GM21723 (cell line): ENCODE measurements around the gene C1orf232.

ENCODE experiments used
- ATAC-seq: cut with Tn5 transposase; IDR thresholded peaks from one replicate; pipeline ENCODE4 v1.9.1; 2021; ENCODE audit warnings: mild to moderate bottlenecking, moderate library complexity; ENCODE audit not compliant: unreplicated experiment

C1orf232 gene

GRCh38 chr1:26158271-26158907 is 10.4 kb downstream of the C1orf232 start:
- no peak for ATAC-seq

DNA sequence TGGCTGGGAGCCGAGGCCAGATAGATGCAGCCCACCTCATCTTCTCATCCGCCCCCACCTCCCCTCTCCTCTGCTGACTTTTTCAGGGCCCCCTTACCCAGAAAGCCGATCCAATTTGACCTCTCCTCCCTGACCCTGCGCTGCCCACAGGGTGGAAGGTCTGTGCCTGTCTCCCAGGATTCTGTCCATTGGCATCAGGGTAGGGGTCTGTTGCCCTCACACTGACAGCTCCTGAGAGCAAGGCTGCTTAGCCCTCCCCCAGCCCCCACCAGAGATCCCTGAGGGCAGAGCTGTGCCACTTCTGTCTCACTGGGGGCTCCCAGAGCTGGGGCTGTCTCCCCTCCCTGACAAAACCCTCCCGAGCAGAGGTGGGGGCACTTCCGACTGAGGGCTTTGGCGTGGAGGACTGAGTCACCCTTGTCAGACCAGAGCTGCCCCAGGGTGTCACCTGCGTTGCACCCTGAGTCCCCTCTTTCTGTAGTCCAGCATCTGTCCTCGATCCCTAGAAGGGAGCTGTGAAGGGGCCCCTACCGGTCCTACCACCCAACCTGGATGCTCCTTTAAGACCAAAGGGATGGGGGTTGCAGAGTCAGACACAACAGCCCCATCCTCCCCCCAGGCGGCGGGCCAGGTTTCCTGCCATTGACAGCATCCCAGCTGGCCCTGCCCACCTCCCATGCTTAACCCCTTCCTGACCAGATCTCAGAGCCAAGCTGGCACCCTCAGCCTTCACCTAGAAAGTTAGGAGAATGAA is 12.3 kb downstream of the C1orf232 start:
- ATAC-seq, result no peak

DNA sequence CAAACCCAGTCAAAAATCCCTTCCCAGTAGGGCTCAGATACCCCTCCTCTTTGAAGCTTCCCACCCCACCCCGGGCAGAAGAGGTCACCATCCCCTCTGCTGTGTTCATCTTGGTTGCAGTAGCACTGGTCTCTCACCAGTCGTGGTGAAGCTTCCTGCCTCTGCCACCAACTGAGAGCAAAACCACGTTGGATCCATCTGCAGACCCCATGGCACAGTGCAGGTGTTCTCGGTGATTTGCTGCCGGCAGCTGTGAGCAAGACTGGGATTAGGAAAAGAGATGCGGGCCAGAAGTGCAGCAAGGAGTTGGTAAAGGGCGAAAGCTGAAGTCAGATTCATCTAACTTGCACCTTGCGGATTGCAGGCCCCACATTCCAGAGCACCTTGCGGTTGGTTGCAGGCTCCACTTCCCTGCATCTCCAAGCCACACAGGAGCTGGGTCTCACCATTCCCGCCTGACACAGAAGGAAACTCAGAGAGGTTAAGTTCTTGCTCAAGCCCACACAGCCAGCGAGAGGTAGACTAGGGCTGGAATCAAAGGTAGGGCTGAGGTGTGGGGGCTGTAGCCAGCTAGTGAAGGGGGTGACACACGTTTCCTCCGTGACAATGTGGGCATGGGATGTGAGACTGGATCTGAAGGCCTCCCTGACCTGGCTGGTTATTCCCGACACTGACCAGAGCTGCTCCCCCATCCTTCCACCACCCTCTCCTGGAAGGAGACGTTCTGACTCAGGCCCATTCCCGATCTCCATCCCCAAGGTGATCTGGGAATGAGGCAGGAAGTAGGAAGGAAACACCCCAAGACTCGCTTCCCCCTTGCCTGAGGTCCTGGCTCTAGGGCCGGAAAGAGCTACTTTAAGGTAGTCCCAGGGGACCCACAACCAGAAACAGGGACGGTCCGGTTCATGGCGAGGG is 13.1 kb downstream of the C1orf232 start:
- no peak for ATAC-seq

DNA sequence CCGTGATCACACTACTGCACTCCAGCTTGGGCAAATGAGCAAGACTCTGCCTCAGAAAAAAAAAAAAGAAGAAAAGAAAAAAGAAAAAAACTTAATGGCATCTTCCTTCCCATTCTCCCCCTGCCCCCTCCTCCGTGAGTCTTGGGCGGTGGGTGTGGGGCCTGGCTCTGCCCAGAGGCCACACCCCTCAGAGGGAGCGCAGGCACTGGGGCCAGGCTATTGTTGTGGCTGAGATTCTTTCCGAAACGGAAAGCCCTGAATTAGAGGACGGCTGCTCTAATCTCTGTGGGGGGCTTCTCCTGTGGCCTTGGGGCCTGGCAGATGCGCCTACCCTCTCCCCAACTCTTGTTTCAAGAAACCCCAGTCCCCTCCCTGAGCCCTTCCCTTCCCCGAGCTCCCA is 14.0 kb downstream of the C1orf232 start:
- no peak for ATAC-seq

GRCh38 chr1:26153966-26154532 is 14.7 kb downstream of the C1orf232 start:
- no peak for ATAC-seq

- ATAC-seq, result no peak
Measured at GRCh38 chr1:26148887-26149286, 19.9 kb downstream of the C1orf232 start.

DNA sequence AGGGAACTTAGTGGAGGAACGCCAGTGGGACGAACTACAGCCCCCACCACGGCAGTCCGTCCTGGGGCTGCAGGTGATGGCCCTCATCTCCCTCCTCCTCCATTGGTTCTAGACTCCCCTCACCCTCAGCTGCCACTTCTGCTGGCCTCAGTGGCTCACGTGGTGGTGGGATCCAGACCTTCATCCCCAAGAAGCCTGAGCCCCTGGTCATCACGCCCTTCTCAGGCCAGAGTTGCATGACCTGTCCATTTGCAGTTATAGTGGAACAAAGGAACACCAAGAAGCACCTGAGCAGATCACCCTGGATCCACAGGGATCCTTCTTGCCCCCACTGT is 22.8 kb downstream of the C1orf232 start:
- no peak for ATAC-seq

- ATAC-seq, result no peak
Measured at GRCh38 chr1:26145041-26145959, 23.5 kb downstream of the C1orf232 start.

DNA sequence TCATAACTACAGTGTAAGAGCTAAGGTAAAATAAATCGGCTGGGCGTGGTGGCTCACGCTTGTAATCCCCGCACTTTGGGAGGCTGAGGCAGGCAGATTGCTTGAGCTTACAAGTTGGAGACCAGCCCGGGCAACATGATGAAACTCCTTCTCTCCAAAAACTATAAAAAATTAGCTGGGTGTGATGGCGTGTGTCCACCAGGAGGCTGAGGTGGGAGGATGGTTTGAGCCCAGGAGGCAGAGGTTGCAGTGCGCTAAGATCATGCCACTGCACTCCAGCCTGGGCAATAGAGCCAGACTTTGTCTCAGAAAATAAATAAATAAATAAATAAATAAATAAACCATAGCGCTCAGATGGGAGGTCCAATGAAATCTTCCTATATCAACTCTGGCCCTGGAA is 26.6 kb downstream of the C1orf232 start:
- ATAC-seq, result no peak

- ATAC-seq, result no peak
Measured at GRCh38 chr1:26138974-26139558, 29.7 kb downstream of the C1orf232 start.

- no peak for ATAC-seq
Measured at GRCh38 chr1:26134466-26134865, 34.3 kb downstream of the C1orf232 start.

GRCh38 chr1:26132834-26133167 is 36.0 kb downstream of the C1orf232 start:
- no peak for ATAC-seq

- no peak for ATAC-seq
Measured at GRCh38 chr1:26132128-26132833, 36.5 kb downstream of the C1orf232 start.

DNA sequence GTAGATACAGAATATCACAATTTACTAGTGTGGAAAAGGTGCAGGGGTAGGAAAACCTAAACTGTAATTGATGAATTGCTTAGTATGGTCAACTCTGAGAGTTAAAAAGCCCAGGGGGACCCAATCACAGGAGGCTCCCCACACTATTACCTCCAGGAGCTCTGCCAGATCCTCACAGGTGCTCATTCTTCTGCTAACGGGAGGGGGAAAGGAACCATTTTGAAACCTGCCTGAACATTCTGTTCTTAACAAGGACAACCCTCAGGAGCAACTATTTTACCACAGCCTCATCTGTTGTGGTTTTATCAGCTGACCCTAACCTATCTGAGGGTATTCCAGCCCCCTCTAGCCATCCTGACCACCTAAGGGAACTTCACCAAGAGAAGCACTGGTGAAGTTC is 38.1 kb downstream of the C1orf232 start:
- ATAC-seq, result no peak

DNA sequence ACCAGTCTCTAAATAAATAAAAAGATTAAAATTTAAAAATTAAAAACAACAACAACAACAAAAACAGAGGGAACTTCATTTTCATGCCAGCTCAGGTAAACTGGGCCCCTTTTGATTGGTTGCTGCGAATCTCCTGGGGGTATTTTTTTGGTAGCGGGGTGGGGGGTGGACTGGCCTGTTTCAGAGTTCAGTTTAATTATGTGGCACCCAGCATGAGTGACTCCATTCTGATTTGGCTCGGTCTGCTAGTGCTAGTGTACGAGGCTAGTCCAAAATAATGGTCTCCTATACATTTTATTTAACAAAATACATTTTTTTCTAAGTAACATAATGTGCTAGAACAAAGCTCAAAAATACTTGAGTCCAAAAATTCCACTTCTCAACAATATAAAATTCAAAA is 39.0 kb downstream of the C1orf232 start:
- ATAC-seq, result no peak

DNA sequence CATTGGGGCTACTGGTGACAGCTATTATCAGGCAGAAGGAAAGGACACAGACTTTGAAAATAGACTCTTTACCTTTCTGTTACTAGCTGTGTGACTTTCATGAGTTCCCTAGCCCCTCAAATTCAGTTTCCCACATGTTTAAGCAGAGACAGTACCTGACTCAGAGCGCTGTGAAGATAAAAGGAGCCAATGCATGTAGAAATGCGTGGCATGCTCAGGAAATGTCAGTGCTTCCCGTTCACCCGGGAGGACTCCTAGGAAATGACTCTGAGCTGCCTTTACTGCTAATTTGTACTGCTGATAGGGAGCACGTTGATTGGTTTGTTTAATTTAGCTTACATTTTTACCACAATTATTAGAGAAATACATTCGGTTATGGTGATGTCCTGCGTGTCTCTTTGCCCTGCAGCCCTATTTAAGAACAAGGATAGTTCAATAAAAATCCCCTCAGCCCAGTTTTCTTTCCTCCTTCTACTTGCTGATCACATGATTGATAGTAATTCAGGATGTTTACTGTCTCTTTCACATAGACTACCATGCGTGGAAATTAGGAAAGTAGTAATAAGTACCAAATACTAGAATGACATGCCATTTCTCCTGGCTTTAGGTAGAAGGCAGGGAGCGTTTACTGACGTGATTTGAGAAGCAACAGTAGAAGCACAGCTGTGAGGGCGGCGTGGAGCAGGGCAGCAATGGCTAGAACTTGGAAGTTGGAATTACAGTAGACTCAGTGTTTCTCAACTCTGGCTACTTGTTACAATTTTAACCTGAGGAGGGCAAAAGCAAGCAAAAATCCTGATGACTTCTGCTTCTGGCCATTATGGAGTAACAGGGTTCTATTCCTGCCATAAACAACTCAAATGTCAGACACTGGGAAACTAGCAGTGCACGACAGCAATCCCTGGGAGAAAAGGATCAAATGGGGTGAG is 41.3 kb downstream of the C1orf232 start:
- ATAC-seq, result no peak

GRCh38 chr1:26126321-26127084 is 42.3 kb downstream of the C1orf232 start:
- peak; percentile 73 for ATAC-seq

- ATAC-seq, result no peak
Measured at GRCh38 chr1:26125946-26126320, 42.8 kb downstream of the C1orf232 start.
